ENCODE data around the gene MAPK9.

MAPK9 gene

GRCh38 chr5:180330810-180331646 lies 39.1 kb upstream of the MAPK9 start:
- no peak for FAIRE-seq
- DNase-seq (ENCODE audit: insufficient read length, low spot score): no peak
- no peak for TF ChIP-seq CTCF (IDR thresholded peaks at IDR 0.05; ENCODE audit: insufficient read depth, missing control alignments)

DNA sequence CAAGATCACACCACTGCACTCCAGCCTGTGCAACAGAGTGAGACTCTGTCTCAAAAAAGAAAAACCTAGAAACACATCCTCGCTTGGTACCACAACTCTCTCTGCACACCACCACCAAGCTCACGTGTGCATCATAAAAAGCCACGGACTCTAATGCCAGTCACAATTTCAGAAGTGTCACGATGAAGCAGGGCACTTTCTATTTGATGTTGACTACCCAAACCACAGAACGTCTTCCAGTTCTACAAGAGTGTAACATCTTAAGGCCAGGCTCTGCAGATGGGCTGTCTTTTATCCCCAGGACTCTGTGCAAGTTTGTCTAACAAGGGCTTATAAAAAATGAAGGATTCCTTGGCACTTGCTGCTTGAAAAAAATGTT lies 38.4 kb upstream of the MAPK9 start:
- no peak for DNase-seq (ENCODE audit: insufficient read length, low spot score)
- no peak for TF ChIP-seq CTCF (IDR thresholded peaks at IDR 0.05; ENCODE audit: insufficient read depth, missing control alignments)
- FAIRE-seq: no peak

DNA sequence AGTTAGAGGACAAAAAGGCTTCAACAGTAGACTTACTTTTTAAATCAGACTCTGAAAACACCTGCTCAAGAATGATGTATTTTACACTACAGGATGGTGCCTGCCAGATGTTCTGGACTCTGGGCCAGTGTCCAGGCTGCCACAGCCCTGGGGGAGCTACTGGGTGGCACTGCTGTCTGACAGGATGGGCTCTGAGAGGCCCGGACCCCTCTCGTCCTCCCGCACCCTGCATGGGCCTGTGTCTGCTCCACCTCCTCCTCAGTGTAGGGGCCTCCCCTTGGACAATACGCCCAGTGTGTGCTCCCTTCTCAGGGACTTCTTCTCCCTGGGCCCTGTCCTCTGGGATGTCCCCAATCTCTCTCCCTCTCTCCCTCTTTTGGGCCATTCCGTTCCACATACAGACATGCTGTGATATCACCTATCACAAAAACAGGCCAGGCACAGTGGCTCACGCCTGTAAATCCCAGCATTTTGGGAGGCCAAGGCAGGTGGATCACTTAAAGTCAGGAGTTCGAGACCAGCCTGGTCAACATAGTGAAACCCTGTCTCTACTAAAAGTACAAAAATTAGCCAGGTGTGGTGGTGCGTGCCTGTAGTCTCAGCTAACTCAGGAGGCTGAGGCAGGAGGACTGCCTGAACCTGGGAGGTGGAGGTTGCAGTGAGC lies 37.9 kb upstream of the MAPK9 start:
- FAIRE-seq: no peak
- no peak for TF ChIP-seq CTCF (IDR thresholded peaks at IDR 0.05; ENCODE audit: insufficient read depth, missing control alignments)
- DNase-seq (ENCODE audit: insufficient read length, low spot score): no peak

GRCh38 chr5:180329138-180329435 lies 37.2 kb upstream of the MAPK9 start:
- DNase-seq (ENCODE audit: insufficient read length, low spot score) (no peak), FAIRE-seq (no peak)
- TF ChIP-seq CTCF (IDR thresholded peaks at IDR 0.05; ENCODE audit: insufficient read depth, missing control alignments): no peak

DNA sequence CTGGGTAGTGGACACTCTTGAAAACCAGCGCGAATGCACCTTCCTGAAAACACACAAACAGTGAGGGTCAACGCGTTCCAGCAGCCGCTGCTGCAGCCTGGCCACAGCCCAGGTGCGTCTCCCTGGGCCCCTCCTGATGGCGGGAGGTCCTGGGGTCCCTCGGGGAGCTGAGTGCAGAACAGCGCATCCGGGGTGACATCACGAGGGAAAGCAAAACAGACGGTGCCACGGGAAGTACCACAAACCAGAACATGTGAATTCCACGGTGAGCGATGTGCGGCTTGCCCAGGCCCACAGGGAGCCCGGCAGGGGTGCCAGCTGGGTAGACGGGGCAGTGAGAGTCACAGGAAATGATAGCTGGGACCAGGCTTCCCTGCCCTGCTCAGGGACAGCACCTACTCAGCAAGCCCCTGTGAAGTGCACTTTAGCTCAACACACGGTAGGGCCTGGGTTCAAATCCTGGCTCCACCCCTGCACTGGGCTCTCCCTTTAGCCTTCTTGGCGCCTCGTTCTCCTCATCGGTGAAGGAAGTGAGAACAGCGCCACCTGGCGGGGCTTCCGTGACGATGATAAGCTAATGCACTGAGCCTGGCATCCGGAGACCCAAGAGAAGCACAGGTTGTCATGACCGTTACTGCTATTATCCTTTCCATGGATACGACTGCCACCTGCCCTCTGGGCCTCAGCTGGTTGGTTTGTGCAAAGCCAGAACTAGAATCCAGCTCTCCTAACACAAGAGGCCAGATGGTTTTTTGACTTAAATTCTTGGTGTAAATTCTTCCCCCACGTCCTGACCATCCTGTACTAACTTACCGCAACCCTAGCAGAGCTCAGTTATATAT lies 36.6 kb upstream of the MAPK9 start:
- peak; percentile 85 for TF ChIP-seq CTCF (IDR thresholded peaks at IDR 0.05; ENCODE audit: insufficient read depth, missing control alignments)
- FAIRE-seq (peak; percentile 72), DNase-seq (ENCODE audit: insufficient read length, low spot score) (peak; percentile 85)

GRCh38 chr5:180326989-180327565 lies 35.2 kb upstream of the MAPK9 start:
- FAIRE-seq: no peak
- no peak for TF ChIP-seq CTCF (IDR thresholded peaks at IDR 0.05; ENCODE audit: insufficient read depth, missing control alignments)

More at GRCh38 chr5:180326989-180327565, 35.2 kb upstream of the MAPK9 start:
- DNase-seq (ENCODE audit: insufficient read length, low spot score): no peak
